SU-DHL-6 (cell line): ENCODE measurements around the gene PCDHB12.
"Not testable (repeated sequence)": the region's sequence is repeated elsewhere in the genome, so short reads cannot be mapped to it uniquely, and the experiment has no call there.

Experiments used
- CTCF ChIP-seq: fragments of 200-600 bp; sonication (generic); IDR thresholded peaks from one replicate; pipeline ENCODE4 v1.5.1; 2017; ENCODE audit warnings: antibody characterized with exemption, mild to moderate bottlenecking, low read length, moderate library complexity; ENCODE audit not compliant: insufficient read depth, poor library complexity, severe bottlenecking
- EZH2phosphoT487 ChIP-seq: fragments of 200-600 bp; sonication (generic), shearing (Covaris generic); conservative IDR thresholded peaks from 2 replicates; pipeline ENCODE4 v1.6.1; 2018; ENCODE audit warnings: mild to moderate bottlenecking, antibody characterized with exemption, low read length, moderate library complexity, mixed read lengths

- TF ChIP-seq CTCF, EZH2phosphoT487: not testable (repeated sequence)
Observed at GRCh38 chr5:141247434-141247833, 38.9 kb downstream of the PCDHB12 start.
